Stomach (tissue), 4 donors: Measurements from ENCODE around the gene TEKT2.

Experiments used
- EP300 ChIP-seq: sonication (generic); formaldehyde crosslinking; IDR thresholded peaks from one replicate; pipeline ENCODE4 v1.6.1; 2017; ENCODE audit warnings: antibody characterized with exemption
- POLR2A ChIP-seq, 4 donors: fragments of 450-650 bp; IDR thresholded peaks; one replicate each; pipeline ENCODE4 v1.6.1; 2016; ENCODE audit warnings: antibody characterized with exemption in 4 of 4, control low read depth in 2 of 4, mild to moderate bottlenecking in 1 of 4, moderate library complexity in 1 of 4
- POLR2AphosphoS5 ChIP-seq, 3 donors: sonication (generic); formaldehyde crosslinking; IDR thresholded peaks; one replicate each; pipeline ENCODE4 v1.6.1; 2016; ENCODE audit warnings: antibody characterized with exemption in 3 of 3
- TF ChIP-seq, protein P1 (sequence below), 7 experiments: fragments of 450-650 bp in 4 of 7; fragments of 200-600 bp in 3 of 7; sonication (generic) in 3 of 7; IDR thresholded peaks; one replicate each; pipeline ENCODE4 v1.5.1; 2016 to 2019; ENCODE audit warnings: antibody characterized with exemption in 7 of 7, control low read depth in 2 of 7, mild to moderate bottlenecking in 1 of 7

DNA sequence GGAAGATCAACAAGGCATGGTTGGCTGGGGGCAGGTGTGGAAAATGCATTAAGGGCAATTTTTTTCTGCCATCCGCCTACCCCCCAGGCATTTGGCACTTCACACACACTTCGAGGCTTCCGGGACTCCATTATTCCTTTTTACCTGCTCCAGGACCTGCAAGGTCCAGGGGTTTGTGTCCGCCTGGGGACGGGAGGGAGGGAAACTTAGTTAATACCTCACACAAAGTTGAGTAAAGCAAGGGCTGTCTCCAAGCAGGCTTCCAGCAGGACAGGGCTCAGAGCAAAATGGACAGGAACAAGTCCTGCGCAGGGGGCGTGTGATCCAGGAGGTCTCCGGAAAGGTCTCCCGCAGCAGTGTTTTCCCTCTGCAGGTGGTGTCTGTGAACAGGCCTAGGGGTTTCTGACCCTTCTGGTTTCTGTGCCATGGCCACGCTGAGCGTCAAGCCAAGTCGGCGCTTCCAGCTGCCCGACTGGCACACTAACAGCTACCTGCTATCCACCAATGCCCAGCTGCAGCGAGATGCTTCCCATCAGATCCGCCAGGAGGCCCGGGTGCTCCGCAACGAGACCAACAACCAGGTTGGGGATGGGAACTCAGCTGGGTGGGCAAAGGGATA is 712 bp downstream of the TEKT2 start:
- TF ChIP-seq POLR2A (IDR thresholded peaks at IDR 0.05) (no peak), POLR2AphosphoS5 (IDR thresholded peaks at IDR 0.05) (no peak), EP300 (no peak)
- TF ChIP-seq, protein P1, sequence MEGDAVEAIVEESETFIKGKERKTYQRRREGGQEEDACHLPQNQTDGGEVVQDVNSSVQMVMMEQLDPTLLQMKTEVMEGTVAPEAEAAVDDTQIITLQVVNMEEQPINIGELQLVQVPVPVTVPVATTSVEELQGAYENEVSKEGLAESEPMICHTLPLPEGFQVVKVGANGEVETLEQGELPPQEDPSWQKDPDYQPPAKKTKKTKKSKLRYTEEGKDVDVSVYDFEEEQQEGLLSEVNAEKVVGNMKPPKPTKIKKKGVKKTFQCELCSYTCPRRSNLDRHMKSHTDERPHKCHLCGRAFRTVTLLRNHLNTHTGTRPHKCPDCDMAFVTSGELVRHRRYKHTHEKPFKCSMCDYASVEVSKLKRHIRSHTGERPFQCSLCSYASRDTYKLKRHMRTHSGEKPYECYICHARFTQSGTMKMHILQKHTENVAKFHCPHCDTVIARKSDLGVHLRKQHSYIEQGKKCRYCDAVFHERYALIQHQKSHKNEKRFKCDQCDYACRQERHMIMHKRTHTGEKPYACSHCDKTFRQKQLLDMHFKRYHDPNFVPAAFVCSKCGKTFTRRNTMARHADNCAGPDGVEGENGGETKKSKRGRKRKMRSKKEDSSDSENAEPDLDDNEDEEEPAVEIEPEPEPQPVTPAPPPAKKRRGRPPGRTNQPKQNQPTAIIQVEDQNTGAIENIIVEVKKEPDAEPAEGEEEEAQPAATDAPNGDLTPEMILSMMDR (IDR thresholded peaks at IDR 0.05): no peak
